ENCODE measurements around the gene ECD.

The ECD gene

GRCh38 chr10:73161079-73161478 is 6.7 kb downstream of the ECD start:
- peaks cover 9% of the 10 kb centered on the region; the same call in 1 of the 2 replicates for H3K36me3 ChIP-seq (ENCODE audit: insufficient read depth, low read length)
- H3K79me2 ChIP-seq (ENCODE audit: insufficient read depth, low read length), result peaks cover 60% of the 10 kb centered on the region
- H3K4me3 ChIP-seq (ENCODE audit: low read length, poor library complexity, severe bottlenecking), result peak overlapping the region; percentile 43

GRCh38 chr10:73159038-73159648 is 8.7 kb downstream of the ECD start:
- Histone ChIP-seq H3K4me2 (ENCODE audit: low read depth, low read length, poor library complexity, severe bottlenecking) (no peak overlapping the region), H3K79me2 (ENCODE audit: insufficient read depth, low read length) (peaks cover 47% of the 10 kb centered on the region), H3K9ac (ENCODE audit: low read depth, low read length, poor library complexity, severe bottlenecking) (no peak overlapping the region), H3K36me3 (ENCODE audit: insufficient read depth, low read length) (peaks cover 18% of the 10 kb centered on the region; the same call in 1 of the 2 replicates), H4K20me1 (ENCODE audit: insufficient read depth, low read length, poor library complexity, severe bottlenecking) (peaks cover 28% of the 10 kb centered on the region), H2AFZ (ENCODE audit: low read length) (no peak overlapping the region), H3K9me3 (ENCODE audit: insufficient read depth, low read depth, low read length) (no peaks in the 10 kb centered on the region), H3K4me1 (ENCODE audit: insufficient read depth, low read length, poor library complexity, severe bottlenecking) (peaks cover 37% of the 10 kb centered on the region), H3K27me3 (ENCODE audit: insufficient read depth, low read length, poor library complexity, severe bottlenecking) (no peaks in the 10 kb centered on the region), H3F3A (ENCODE audit: low read depth) (no peaks in the 10 kb centered on the region), H3K9me2 (replicated peaks; ENCODE audit: low read depth, low read length) (no peaks in the 10 kb centered on the region), H3K4me3 (ENCODE audit: low read length, poor library complexity, severe bottlenecking) (no peak overlapping the region)
- TF ChIP-seq EZH2phosphoT487 (IDR thresholded peaks at IDR 0.05; ENCODE audit: borderline replicate concordance), result no peak
- peak; percentile 81 for TF ChIP-seq CTCF (conservative IDR thresholded peaks at IDR 0.05; ENCODE audit: low read length)

More at GRCh38 chr10:73161079-73161478, 6.7 kb downstream of the ECD start:
- Histone ChIP-seq H4K20me1 (ENCODE audit: insufficient read depth, low read length, poor library complexity, severe bottlenecking) (peaks cover 33% of the 10 kb centered on the region), H3K4me2 (ENCODE audit: low read depth, low read length, poor library complexity, severe bottlenecking) (peak overlapping the region; percentile 64), H2AFZ (ENCODE audit: low read length) (no peak overlapping the region), H3K9ac (ENCODE audit: low read depth, low read length, poor library complexity, severe bottlenecking) (peak overlapping the region; percentile 33), H3K27me3 (ENCODE audit: insufficient read depth, low read length, poor library complexity, severe bottlenecking) (no peaks in the 10 kb centered on the region), H3F3A (ENCODE audit: low read depth) (no peaks in the 10 kb centered on the region), H3K9me2 (replicated peaks; ENCODE audit: low read depth, low read length) (no peaks in the 10 kb centered on the region), H3K4me1 (ENCODE audit: insufficient read depth, low read length, poor library complexity, severe bottlenecking) (peaks cover 44% of the 10 kb centered on the region), H3K9me3 (ENCODE audit: insufficient read depth, low read depth, low read length) (no peaks in the 10 kb centered on the region)
- TF ChIP-seq EZH2phosphoT487 (IDR thresholded peaks at IDR 0.05; ENCODE audit: borderline replicate concordance), result no peak
- TF ChIP-seq CTCF (conservative IDR thresholded peaks at IDR 0.05; ENCODE audit: low read length), result no peak

GRCh38 chr10:73156054-73156453 is 11.8 kb downstream of the ECD start:
- TF ChIP-seq EZH2phosphoT487 (IDR thresholded peaks at IDR 0.05; ENCODE audit: borderline replicate concordance), result no peak
- TF ChIP-seq CTCF (conservative IDR thresholded peaks at IDR 0.05; ENCODE audit: low read length), result no peak
- Histone ChIP-seq H3K9me3 (ENCODE audit: insufficient read depth, low read depth, low read length) (no peaks in the 10 kb centered on the region), H3F3A (ENCODE audit: low read depth) (no peaks in the 10 kb centered on the region), H3K4me3 (ENCODE audit: low read length, poor library complexity, severe bottlenecking) (no peak overlapping the region), H2AFZ (ENCODE audit: low read length) (no peak overlapping the region), H3K4me1 (ENCODE audit: insufficient read depth, low read length, poor library complexity, severe bottlenecking) (peaks cover 9% of the 10 kb centered on the region), H3K27me3 (ENCODE audit: insufficient read depth, low read length, poor library complexity, severe bottlenecking) (no peaks in the 10 kb centered on the region), H3K4me2 (ENCODE audit: low read depth, low read length, poor library complexity, severe bottlenecking) (no peak overlapping the region), H4K20me1 (ENCODE audit: insufficient read depth, low read length, poor library complexity, severe bottlenecking) (peaks cover 13% of the 10 kb centered on the region), H3K36me3 (ENCODE audit: insufficient read depth, low read length) (peaks cover 36% of the 10 kb centered on the region; the same call in 1 of the 2 replicates), H3K9ac (ENCODE audit: low read depth, low read length, poor library complexity, severe bottlenecking) (no peak overlapping the region), H3K79me2 (ENCODE audit: insufficient read depth, low read length) (peaks cover 17% of the 10 kb centered on the region), H3K9me2 (replicated peaks; ENCODE audit: low read depth, low read length) (no peaks in the 10 kb centered on the region)

Measured in Loucy (cell line).